ENCODE measurements around the gene OPALIN.

GRCh38 chr10:96321822-96322221, 37.0 kb downstream of the OPALIN start:
- TF ChIP-seq, protein P1, sequence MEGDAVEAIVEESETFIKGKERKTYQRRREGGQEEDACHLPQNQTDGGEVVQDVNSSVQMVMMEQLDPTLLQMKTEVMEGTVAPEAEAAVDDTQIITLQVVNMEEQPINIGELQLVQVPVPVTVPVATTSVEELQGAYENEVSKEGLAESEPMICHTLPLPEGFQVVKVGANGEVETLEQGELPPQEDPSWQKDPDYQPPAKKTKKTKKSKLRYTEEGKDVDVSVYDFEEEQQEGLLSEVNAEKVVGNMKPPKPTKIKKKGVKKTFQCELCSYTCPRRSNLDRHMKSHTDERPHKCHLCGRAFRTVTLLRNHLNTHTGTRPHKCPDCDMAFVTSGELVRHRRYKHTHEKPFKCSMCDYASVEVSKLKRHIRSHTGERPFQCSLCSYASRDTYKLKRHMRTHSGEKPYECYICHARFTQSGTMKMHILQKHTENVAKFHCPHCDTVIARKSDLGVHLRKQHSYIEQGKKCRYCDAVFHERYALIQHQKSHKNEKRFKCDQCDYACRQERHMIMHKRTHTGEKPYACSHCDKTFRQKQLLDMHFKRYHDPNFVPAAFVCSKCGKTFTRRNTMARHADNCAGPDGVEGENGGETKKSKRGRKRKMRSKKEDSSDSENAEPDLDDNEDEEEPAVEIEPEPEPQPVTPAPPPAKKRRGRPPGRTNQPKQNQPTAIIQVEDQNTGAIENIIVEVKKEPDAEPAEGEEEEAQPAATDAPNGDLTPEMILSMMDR (IDR thresholded peaks at IDR 0.05 in 8 of 11, conservative IDR thresholded peaks at IDR 0.05 in 3 of 11) = no peak
- TF ChIP-seq POLR2A (IDR thresholded peaks at IDR 0.05) = no peak

Data from spleen (tissue), 7 donors.